ENCODE measurements around the gene MAP4K1.

Gene MAP4K1

GRCh38 chr19:38543286-38543806 lies 74.4 kb downstream of the MAP4K1 start:
- no peak for DNase-seq

GRCh38 chr19:38542040-38542439 lies 75.7 kb downstream of the MAP4K1 start:
- no peak for DNase-seq

GRCh38 chr19:38539751-38540150 lies 78.0 kb downstream of the MAP4K1 start:
- DNase-seq: no peak

DNA sequence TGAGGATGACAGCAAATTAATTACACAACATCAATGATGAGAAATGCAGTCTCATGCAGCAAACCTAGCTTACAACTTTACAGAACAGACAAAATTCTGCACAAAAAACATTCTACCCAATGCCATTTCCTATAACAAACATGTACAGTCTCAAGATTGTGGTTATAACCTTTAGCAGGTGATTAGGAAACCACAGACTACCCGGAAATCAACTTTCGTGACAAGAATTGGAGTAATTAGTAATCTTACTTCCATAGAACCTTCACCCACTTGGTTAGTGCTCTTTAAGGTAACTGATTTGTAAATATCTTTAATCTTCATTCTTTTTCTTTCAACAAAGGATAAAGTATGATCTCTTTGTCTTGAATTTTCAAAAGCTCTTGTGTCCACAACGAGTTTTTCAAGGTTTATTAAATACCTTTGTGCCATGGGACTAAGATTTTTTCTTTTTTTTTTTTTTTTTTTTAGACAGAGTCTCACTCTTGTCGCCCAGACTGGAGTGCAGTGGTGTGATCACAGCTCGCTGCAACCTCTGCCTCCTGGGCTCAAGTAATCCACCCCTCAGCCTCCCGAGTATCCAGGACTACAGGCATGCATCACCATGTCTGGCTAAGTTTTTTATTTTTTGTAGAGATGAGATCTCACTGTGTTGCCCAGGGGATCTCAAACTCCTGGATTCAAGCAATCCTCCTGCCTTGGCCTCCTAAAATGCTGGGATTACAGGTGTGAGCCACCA lies 78.8 kb downstream of the MAP4K1 start:
- DNase-seq: no peak

- DNase-seq: no peak
Observed at GRCh38 chr19:38538386-38538785, 79.4 kb downstream of the MAP4K1 start.
